GM18907 (cell line): ENCODE results near the gene PPARA.

Experiments used
- ATAC-seq: cut with Tn5 transposase; IDR thresholded peaks from one replicate; pipeline ENCODE4 v1.9.1; 2021; ENCODE audit warnings: mild to moderate bottlenecking, moderate library complexity; ENCODE audit not compliant: unreplicated experiment

Gene PPARA

DNA sequence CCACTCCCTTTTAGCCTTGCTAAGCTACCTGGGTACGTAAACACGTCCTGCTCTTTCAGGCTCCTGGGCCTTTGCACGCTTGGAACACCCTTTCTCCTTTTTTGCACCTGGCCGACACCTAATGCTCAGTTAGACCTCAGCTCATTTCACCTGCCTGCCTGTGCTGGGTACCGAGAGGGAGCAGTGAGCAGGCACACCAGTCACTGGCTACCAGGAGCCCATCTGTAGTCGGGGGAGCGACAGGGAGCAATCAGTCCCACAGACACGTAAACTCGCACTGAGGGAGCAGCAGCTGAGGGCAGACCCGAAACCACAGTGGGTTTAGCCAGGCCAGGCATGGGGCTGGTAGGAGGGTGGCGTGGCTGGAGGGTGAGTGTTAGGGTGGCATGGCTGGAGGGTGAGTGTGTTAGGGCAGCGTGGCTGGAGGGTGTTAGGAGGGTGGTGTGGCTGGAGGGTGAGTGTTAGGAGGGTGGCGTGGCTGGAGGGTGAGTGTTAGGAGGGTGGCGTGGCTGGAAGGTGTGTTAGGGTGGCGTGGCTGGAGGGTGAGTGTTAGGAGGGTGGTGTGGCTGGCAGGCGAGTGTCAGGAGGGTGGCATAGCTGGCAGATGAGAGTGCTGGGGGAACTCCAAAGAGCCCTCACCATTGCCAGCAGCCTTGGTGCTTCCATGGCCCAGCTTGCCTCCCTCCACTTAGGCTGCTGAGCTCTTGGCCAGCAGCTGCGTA, 140.0 kb downstream of the PPARA start:
- no peak for ATAC-seq

DNA sequence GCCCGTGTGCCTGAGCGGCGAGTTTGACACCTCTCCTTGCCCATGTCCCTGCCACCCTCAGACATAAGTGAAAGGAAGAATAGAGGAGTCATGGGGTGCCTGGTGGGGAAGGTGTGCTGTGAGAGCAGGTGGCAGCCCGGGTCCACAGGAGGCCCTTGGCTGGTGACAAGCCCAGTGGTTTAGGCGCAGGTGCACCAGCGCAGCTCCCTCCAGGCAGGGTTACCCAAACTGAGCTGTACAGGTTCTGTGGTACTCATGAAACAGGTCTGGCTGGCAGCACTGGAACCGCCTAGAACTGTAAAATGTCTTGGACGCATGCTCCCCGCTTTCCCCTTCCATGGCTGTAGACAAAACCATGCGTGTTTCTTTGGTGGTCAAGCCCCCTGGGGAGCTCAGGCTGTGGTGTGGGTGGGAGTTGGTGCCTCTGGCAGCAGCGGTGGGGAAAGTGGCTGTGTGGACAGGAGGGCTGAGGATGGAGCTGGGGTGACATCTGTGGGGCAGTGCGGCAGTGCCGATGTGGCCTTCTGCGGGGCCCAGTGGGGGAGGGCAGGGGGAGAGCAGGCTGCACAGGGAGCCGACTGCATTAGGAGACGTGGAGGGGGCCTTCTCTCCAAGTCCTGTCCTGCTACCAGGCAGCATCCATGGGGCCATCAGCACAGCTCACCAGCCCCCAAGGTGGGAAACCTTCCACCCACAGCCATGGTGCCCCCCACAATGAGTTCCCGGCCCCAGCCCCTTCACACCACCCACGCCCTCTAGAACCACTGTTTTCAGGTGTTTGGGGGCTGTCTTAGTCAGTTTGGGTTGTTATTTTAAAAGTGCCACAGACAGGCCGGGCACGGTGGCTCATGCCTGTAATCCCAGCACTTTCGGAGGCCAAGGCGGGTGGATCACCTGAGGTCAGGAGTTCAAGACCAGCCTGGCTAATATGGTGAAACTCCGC, 140.8 kb downstream of the PPARA start:
- no peak for ATAC-seq

- no peak for ATAC-seq
Measured at GRCh38 chr22:46292173-46292572, 141.8 kb downstream of the PPARA start.

- no peak for ATAC-seq
Measured at GRCh38 chr22:46292732-46293131, 142.4 kb downstream of the PPARA start.
